GM19395 (cell line): ENCODE results near the gene TMEM119.
"Not testable (repeated sequence)": the region's sequence is repeated elsewhere in the genome, so short reads cannot be mapped to it uniquely, and the experiment has no call there.

Experiments
- ATAC-seq: cut with Tn5 transposase; IDR thresholded peaks from one replicate; pipeline ENCODE4 v1.9.1; 2021; ENCODE audit warnings: mild to moderate bottlenecking, moderate library complexity; ENCODE audit not compliant: unreplicated experiment

The TMEM119 gene

DNA sequence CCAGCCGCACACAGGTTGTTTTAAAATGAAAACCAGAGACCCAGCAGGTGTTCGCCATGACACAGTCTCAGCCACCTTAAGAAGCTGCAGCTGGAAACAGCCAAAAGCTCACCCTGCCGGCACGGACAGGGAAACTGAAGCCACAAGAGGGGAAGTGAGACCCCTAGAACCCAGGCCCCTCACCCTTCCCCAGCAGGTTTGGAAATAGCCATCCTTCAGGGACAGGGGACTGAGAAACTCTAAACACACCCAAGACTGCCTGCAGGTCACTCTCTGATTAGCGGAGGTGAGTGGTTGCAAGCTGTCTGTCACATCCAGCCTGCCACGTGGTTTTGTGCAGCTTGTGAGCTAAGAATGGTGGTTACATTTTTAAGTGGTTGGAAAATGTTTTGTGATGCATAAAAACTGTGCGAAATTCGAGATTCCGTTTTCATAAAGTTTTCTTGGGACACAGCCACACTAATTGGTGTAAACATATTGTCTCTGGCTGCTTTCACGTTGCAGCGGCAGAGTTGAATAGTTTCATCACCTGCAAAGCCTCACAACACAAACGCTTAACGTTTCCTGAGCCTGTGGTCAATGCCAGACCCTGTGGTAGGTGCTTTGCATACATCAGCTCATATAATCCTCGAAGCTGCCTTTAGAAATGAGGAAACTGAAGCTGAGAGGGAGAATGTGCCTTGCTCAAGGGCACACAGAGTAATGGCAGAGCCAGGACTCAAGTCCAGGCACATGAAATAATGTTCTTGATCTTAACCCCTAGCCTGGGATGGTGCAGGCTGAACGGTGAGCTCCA lies 37.5 kb upstream of the TMEM119 start:
- ATAC-seq, result peak; percentile 61

- ATAC-seq, result no peak
Observed at GRCh38 chr12:108634341-108634751, 36.5 kb upstream of the TMEM119 start.

GRCh38 chr12:108633534-108634248 lies 35.8 kb upstream of the TMEM119 start, which contains the start of gene SELPLG:
Gene SELPLG, minus strand, starts transcription at chr12:108633894. Its CDS starts 9,587 bp downstream, at chr12:108624307.
- peak; percentile 53 for ATAC-seq

- no peak for ATAC-seq
Observed at GRCh38 chr12:108633081-108633533, 35.2 kb upstream of the TMEM119 start.

DNA sequence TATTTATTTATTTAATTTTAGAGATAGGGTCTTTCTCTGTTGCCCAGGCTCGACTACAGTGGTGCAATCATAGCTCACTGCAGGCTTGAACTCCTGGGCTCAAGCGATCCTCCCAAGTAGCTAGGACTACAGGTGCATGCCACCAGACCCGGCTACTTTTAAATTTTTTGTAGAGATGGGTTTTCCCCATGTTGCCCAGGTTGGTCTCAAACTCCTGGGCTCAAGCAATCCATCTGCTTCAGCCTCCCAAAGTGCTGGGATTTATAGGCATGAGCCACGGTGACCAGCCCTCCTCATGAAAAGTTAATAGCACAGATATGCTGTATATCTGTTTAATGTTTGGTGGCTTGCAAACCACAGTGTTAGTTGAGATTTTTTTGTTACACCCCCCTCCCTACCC lies 33.4 kb upstream of the TMEM119 start:
- not testable (repeated sequence) for ATAC-seq

DNA sequence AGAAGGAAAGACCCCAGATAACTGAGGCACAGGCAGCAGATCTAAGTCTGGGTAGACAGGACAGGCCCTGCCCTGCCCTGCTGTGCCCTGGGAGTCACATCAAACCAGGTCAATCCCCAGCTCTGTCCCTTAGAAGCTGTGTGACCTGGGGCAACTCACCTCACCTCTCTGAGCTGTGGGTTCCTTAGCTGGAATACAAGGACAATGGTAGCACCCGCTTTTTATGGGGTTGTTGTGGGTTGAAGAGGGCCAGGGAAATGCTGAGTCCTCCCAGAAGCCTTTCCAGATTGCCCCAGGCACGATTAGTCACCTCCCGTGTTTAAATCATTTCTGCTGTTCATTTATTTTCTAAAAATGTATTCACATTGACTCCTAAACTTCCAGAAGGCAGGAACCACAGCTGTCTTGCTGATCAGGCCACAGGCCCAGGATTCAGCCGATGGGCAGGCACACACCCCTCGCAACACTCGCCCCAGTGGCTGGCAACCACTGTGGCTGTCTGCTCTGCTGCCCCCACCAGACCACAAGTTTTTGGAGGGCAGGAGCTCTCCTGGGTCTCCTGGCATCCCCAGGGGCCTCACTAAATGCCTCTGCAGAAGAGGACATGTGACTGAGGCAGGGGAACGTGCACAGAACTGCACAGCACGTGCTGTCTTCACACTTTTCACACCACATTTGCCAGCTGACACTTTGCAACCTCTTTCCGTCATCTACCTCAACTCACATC lies 32.8 kb upstream of the TMEM119 start:
- no peak for ATAC-seq

GRCh38 chr12:108629824-108630476 lies 32.1 kb upstream of the TMEM119 start:
- no peak for ATAC-seq

- ATAC-seq, result no peak
Observed at GRCh38 chr12:108629151-108629550, 31.3 kb upstream of the TMEM119 start.

- no peak for ATAC-seq
Observed at GRCh38 chr12:108627134-108627920, 29.4 kb upstream of the TMEM119 start.

- no peak for ATAC-seq
Observed at GRCh38 chr12:108625228-108625627, 27.3 kb upstream of the TMEM119 start.

GRCh38 chr12:108623577-108623976 lies 25.7 kb upstream of the TMEM119 start:
- ATAC-seq, result no peak

DNA sequence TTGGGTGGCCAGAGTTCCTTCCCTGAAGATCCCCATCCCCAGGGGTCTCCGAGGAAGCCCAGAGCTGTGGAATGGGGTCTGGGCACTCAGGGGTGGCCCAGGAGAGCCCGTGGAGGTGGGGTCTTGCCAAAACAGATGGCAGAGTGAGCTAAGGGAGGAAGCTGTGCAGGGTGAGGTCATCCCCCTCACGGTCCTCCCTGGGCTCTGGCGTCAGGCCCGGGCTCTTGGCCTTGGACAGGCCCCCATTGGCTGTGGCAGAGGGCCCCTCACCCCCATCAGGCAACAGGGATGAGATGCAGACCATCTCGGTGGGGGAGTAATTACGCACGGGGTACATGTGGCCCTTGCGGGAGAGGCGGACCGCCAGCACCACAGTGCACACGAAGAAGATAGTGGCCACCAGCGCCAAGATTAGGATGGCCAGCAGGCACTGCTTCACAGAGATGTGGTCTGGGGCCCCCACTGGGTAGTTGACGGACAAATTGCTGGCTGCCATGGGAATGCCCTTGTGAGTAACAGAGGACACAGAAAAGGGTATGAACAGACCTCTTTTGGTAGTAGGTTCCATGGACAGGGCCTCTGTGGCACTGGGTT lies 25.1 kb upstream of the TMEM119 start:
- ATAC-seq, result no peak

DNA sequence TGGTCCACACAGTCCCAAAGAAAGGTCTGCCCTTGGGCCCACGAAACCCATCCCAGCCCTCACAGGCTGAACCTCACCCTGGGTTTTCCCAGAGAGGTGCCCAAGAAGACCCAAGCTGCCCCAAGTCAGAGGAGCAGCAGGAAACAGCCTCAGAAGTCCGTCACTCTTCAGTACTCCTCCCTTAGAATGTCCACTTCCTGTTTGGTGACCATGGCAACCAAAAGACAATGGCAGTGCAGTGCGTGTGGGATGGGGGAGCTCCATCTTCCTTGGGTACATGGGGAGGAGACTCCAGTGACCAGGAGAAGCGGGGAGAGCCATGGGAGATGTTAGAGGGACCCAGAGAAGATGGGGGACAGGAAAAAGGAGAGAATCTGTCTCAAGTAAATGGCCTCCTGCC lies 24.5 kb upstream of the TMEM119 start:
- no peak for ATAC-seq

GRCh38 chr12:108621161-108621560 lies 23.3 kb upstream of the TMEM119 start:
- ATAC-seq, result no peak

GRCh38 chr12:108620236-108620879 lies 22.5 kb upstream of the TMEM119 start:
- ATAC-seq, result no peak

DNA sequence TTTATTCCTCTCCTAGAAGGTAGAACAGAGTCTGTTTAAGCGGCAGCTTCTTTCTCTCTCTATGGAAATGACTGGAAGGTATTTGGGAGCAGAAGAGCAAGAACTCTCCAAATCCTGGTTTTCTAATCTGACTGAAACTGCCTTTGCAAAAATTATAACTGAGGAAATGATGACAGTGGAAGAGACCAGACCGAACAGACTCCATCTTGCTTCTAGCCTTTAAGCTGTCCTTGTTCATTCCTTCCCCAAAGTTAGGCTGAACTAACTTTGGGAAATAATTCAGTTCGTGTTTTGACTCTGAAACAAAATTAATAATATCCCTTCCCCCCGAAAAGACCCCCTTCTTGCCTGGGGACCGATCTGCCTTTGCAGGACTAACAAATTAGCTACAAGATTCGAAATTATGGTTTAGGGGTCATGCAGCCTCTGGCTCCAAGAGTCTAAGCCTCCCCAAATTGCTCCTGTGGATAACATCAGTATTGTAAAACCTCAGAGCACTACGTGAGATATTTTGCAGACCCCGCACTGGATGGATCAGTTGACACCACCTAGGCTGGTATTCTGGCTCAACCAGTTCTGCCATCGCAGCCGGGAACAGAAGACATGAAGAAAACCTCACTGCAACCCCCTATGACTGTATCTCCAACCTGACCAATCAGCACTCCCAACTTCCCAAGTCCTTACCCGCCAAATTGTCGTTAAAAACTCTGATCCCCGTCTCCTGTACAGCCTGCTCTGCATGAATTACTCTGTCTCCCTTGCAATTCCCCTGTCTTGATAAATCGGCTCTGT lies 21.7 kb upstream of the TMEM119 start:
- no peak for ATAC-seq

DNA sequence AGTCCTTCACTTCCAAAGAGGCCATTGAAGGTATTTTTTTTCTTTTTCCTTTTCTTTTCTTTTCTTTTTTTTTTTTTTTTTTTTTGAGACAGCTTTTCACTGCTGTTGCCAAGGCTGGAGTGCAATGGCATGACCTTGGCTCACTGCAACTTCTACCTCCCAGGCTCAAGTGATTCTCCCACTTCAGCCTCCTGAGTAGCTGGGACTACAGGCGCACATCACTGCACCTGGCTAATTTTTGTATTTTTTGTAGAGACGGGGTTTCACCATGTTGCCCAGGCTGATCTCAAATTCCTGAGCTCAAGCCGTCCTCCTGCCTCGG lies 21.0 kb upstream of the TMEM119 start:
- not testable (repeated sequence) for ATAC-seq

DNA sequence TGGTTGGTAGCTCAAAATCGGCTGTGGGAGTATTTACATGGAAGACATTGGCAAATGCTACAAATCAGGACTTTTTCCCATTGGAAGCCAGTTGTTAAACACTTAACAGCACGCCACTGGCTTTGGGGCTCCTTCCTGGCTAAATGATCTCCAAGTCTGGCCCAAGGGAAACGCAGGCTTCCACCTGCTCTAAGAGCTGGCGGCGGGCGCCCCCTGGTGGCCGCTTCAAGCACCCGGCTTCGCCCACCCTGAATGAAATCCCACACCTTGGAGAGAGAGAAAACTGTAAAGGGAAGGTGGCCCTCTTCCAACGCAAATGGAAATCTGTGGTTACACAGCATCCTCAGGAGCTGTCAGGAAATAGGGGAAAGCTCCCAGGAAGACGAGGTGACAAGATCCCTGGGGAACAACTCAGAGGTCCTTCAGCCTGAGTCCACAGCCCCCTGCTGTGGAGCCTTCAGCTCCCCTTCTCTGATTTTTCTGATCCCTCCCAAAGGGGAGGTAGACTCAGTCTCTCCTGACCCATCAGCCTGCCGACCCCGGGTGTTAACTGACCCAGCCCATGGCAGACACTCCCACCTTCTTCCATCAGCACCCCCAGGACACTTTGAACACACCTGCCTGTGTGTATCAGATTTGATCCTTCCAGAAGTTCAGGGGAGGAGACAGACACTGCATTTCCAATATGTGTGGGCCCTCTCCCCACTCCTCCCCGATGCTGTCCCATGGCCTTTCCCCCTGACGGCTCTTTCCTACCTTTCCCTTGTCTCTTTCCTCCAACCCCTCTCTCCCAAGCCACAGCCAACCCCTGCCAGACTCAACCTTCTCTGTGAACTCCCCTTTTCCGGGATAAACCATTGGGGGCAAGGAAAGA lies 20.4 kb upstream of the TMEM119 start:
- peak; percentile 56 for ATAC-seq
